K562 (cell line): ENCODE results near the gene RAB5A. TPM values are rescaled to one million over a fixed set of nuclear protein-coding genes. Genes with fewer than 3 reads are reported as not detected.

Experiments
- BACH1 ChIP-seq: fragments of 200-800 bp; sonication (Bioruptor generic); IDR thresholded peaks from 2 replicates; pipeline ENCODE4 v1.6.1; 2016; ENCODE audit warnings: missing genetic modification characterization, missing compliant biosample characterization
- BRCA1 ChIP-seq, 2 experiments: fragments of 450-650 bp in 1 of 2; sonication (generic) in 1 of 2; formaldehyde crosslinking in 1 of 2; IDR thresholded peaks; 2 replicates each; pipeline versions ENCODE4 v1.5.0 to v1.6.1; 2017 to 2020; ENCODE audit warnings: mild to moderate bottlenecking in 1 of 2, missing genetic modification reagents in 1 of 2
- MEF2A ChIP-seq: IDR thresholded peaks from 2 replicates; pipeline ENCODE4 v1.6.1; 2011; ENCODE audit warnings: low read depth, mild to moderate bottlenecking, low read length, moderate library complexity; ENCODE audit not compliant: control insufficient read depth
- PRMT5 ChIP-seq: sonication (generic); formaldehyde crosslinking; IDR thresholded peaks from 2 replicates; pipeline ENCODE4 v1.5.0; 2020; ENCODE audit warnings: missing genetic modification reagents
- SMAD4 ChIP-seq: fragments of 250-450 bp; sonication (Bioruptor Pico); conservative IDR thresholded peaks from 2 replicates; pipeline ENCODE4 v1.8.0; 2021; ENCODE audit warnings: inconsistent platforms, mild to moderate bottlenecking, moderate library complexity
- ZBTB7A ChIP-seq: IDR thresholded peaks from 2 replicates; pipeline ENCODE4 v1.6.1; 2011; ENCODE audit warnings: low read depth, mild to moderate bottlenecking, low read length, moderate library complexity, borderline replicate concordance; ENCODE audit not compliant: control insufficient read depth
- ZNF77 ChIP-seq: fragments of 250-450 bp; sonication (Bioruptor Pico); IDR thresholded peaks from 2 replicates; pipeline ENCODE4 v1.5.0; 2020
- polyA plus RNA-seq, 8 experiments: library from polyadenylated mRNA; depleted of rRNA in 4 of 8; stranded (reverse) in 5 of 8; unstranded in 3 of 8; fragments of >200 nt; fragmentation: Nextera tagmentation in 2 of 8; fragmentation: Illumina TruSeq in 1 of 8; extraction: Ambion mirVana in 2 of 8; extraction: Trizol in 1 of 8; gene quantifications; 2 replicates each; pipeline versions ENCODE4 v1.2.1 to v1.2.3, GENCODE V29; 2011 to 2014; ENCODE audit warnings: inconsistent platforms in 1 of 8, missing spikeins in 1 of 8
- total RNA-seq, 7 experiments: library from RNA; depleted of rRNA in 6 of 7; stranded (reverse); fragments of >200 nt in 6 of 7; fragmentation: Illumina TruSeq in 2 of 7; extraction: Trizol in 2 of 7; gene quantifications; 2 replicates each; pipeline versions ENCODE4 v1.2.1 to v1.2.3, GENCODE V29; 2011 to 2021; ENCODE audit warnings: low replicate concordance in 1 of 7
- TF ChIP-seq, protein P1 (sequence below): conservative IDR thresholded peaks from 2 replicates; pipeline ENCODE4 v1.6.1; 2011; ENCODE audit warnings: low read depth, mild to moderate bottlenecking, low read length; ENCODE audit not compliant: control insufficient read depth
- TF ChIP-seq, protein P2 (sequence below), 2 experiments: fragments of 450-650 bp; formaldehyde crosslinking in 1 of 2; IDR thresholded peaks; 2 replicates each; pipeline versions ENCODE4 v1.4.0 to v1.6.1; 2014 to 2020; ENCODE audit warnings: mild to moderate bottlenecking in 2 of 2, borderline replicate concordance in 1 of 2, low read depth in 1 of 2
- TF ChIP-seq, protein P3 (sequence below): sonication (generic); formaldehyde crosslinking; IDR thresholded peaks from 2 replicates; pipeline ENCODE4 v1.8.0; 2023; ENCODE audit warnings: missing genetic modification reagents, mild to moderate bottlenecking, borderline replicate concordance
- TF ChIP-seq, protein P4 (sequence below): fragments of 450-650 bp; formaldehyde crosslinking; IDR thresholded peaks from 2 replicates; pipeline ENCODE4 v1.4.0; 2020; ENCODE audit warnings: mild to moderate bottlenecking

The RAB5A gene
- total and polyA plus RNA-seq, 9 of the 15 experiments (the other 6 are each of a cell fraction or from before 2014, with no cell fraction given) = 28.3 to 64.2 (median 49.0) TPM

DNA sequence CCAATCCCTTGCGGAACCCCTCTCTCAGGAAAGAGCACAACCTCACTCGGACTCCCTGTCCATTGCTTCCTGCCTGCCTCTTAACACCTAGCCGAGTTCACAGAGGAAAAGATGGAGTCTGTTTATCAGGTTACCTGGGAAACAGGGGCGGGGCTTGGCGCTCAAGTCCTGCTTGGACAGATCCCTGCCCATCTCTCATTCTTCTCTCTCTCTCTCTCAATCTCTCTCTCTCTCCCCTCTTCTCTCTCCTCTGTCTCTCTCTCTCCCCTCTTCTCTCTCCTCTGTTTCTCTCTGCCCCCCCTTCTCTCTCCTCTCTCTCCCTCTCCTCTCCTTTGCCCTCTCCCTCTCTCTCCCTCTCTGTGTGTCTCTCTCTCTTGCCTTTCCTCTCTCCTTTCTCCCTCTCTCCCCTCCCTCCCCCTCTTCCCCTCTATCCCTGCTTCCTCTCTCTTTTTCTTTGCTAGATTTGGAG, 12.8 kb upstream of the RAB5A start, which contains the start of gene EFHB (continued):
- TF ChIP-seq, protein P1, sequence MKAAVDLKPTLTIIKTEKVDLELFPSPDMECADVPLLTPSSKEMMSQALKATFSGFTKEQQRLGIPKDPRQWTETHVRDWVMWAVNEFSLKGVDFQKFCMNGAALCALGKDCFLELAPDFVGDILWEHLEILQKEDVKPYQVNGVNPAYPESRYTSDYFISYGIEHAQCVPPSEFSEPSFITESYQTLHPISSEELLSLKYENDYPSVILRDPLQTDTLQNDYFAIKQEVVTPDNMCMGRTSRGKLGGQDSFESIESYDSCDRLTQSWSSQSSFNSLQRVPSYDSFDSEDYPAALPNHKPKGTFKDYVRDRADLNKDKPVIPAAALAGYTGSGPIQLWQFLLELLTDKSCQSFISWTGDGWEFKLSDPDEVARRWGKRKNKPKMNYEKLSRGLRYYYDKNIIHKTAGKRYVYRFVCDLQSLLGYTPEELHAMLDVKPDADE = no peak
- TF ChIP-seq, protein P2, sequence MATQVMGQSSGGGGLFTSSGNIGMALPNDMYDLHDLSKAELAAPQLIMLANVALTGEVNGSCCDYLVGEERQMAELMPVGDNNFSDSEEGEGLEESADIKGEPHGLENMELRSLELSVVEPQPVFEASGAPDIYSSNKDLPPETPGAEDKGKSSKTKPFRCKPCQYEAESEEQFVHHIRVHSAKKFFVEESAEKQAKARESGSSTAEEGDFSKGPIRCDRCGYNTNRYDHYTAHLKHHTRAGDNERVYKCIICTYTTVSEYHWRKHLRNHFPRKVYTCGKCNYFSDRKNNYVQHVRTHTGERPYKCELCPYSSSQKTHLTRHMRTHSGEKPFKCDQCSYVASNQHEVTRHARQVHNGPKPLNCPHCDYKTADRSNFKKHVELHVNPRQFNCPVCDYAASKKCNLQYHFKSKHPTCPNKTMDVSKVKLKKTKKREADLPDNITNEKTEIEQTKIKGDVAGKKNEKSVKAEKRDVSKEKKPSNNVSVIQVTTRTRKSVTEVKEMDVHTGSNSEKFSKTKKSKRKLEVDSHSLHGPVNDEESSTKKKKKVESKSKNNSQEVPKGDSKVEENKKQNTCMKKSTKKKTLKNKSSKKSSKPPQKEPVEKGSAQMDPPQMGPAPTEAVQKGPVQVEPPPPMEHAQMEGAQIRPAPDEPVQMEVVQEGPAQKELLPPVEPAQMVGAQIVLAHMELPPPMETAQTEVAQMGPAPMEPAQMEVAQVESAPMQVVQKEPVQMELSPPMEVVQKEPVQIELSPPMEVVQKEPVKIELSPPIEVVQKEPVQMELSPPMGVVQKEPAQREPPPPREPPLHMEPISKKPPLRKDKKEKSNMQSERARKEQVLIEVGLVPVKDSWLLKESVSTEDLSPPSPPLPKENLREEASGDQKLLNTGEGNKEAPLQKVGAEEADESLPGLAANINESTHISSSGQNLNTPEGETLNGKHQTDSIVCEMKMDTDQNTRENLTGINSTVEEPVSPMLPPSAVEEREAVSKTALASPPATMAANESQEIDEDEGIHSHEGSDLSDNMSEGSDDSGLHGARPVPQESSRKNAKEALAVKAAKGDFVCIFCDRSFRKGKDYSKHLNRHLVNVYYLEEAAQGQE (IDR thresholded peaks at IDR 0.05; ENCODE audit: borderline replicate concordance) = no peak; the same call in 1 of the 2 replicates
- TF ChIP-seq, protein P2 (CRISPR knock-in tag; IDR thresholded peaks at IDR 0.05; ENCODE audit: low read depth) = no peak
- TF ChIP-seq SMAD4 = no peak
- TF ChIP-seq MEF2A = no peak
- TF ChIP-seq BRCA1 (IDR thresholded peaks at IDR 0.05) = no peak
- TF ChIP-seq BRCA1 (CRISPR knock-in tag; IDR thresholded peaks at IDR 0.05) = no peak
- no peak for TF ChIP-seq ZBTB7A
- TF ChIP-seq ZNF77 (CRISPR knock-in tag) = no peak
- no peak for TF ChIP-seq BACH1 (tag)
- TF ChIP-seq, protein P3, sequence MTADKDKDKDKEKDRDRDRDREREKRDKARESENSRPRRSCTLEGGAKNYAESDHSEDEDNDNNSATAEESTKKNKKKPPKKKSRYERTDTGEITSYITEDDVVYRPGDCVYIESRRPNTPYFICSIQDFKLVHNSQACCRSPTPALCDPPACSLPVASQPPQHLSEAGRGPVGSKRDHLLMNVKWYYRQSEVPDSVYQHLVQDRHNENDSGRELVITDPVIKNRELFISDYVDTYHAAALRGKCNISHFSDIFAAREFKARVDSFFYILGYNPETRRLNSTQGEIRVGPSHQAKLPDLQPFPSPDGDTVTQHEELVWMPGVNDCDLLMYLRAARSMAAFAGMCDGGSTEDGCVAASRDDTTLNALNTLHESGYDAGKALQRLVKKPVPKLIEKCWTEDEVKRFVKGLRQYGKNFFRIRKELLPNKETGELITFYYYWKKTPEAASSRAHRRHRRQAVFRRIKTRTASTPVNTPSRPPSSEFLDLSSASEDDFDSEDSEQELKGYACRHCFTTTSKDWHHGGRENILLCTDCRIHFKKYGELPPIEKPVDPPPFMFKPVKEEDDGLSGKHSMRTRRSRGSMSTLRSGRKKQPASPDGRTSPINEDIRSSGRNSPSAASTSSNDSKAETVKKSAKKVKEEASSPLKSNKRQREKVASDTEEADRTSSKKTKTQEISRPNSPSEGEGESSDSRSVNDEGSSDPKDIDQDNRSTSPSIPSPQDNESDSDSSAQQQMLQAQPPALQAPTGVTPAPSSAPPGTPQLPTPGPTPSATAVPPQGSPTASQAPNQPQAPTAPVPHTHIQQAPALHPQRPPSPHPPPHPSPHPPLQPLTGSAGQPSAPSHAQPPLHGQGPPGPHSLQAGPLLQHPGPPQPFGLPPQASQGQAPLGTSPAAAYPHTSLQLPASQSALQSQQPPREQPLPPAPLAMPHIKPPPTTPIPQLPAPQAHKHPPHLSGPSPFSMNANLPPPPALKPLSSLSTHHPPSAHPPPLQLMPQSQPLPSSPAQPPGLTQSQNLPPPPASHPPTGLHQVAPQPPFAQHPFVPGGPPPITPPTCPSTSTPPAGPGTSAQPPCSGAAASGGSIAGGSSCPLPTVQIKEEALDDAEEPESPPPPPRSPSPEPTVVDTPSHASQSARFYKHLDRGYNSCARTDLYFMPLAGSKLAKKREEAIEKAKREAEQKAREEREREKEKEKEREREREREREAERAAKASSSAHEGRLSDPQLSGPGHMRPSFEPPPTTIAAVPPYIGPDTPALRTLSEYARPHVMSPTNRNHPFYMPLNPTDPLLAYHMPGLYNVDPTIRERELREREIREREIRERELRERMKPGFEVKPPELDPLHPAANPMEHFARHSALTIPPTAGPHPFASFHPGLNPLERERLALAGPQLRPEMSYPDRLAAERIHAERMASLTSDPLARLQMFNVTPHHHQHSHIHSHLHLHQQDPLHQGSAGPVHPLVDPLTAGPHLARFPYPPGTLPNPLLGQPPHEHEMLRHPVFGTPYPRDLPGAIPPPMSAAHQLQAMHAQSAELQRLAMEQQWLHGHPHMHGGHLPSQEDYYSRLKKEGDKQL (CRISPR knock-in tag) = no peak
- TF ChIP-seq, protein P4, sequence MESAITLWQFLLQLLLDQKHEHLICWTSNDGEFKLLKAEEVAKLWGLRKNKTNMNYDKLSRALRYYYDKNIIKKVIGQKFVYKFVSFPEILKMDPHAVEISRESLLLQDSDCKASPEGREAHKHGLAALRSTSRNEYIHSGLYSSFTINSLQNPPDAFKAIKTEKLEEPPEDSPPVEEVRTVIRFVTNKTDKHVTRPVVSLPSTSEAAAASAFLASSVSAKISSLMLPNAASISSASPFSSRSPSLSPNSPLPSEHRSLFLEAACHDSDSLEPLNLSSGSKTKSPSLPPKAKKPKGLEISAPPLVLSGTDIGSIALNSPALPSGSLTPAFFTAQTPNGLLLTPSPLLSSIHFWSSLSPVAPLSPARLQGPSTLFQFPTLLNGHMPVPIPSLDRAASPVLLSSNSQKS (CRISPR knock-in tag) = no peak
- no peak for TF ChIP-seq PRMT5 (CRISPR knock-in tag)
